GM12891 (cell line): ENCODE results near the gene IAH1.

Experiments used
- DNase-seq: peaks from one replicate; pipeline ENCODE4 v3.0.0; 2011; ENCODE audit warnings: low spot score; ENCODE audit not compliant: insufficient read length
- FAIRE-seq: peaks from 2 replicates; lab custom pipeline; 2011; peaks lifted over from hg19 to GRCh38; lab: Jason Lieb, UNC
- PAX5 ChIP-seq: IDR thresholded peaks from 2 replicates; pipeline ENCODE4 v1.6.1; 2011; ENCODE audit warnings: low read length, moderate library complexity, mild to moderate bottlenecking; ENCODE audit not compliant: insufficient read depth, severe bottlenecking
- POLR2A ChIP-seq: IDR thresholded peaks from 2 replicates; pipeline ENCODE4 v1.6.1; 2011; ENCODE audit warnings: low read depth, low read length, control low read depth
- POLR2AphosphoS5 ChIP-seq: IDR thresholded peaks from 2 replicates; pipeline ENCODE4 v1.6.1; 2011; ENCODE audit warnings: low read depth, low read length, control low read depth
- POU2F2 ChIP-seq: IDR thresholded peaks from 2 replicates; pipeline ENCODE4 v1.6.1; 2011; ENCODE audit warnings: low read depth, mild to moderate bottlenecking, control low read depth, low read length, moderate library complexity
- SPI1 ChIP-seq: IDR thresholded peaks from 2 replicates; pipeline ENCODE4 v1.6.1; 2011; ENCODE audit warnings: low read depth, low read length, control low read depth
- TAF1 ChIP-seq: IDR thresholded peaks from 2 replicates; pipeline ENCODE4 v1.6.1; 2011; ENCODE audit warnings: low read depth, low read length, control low read depth

Gene IAH1

DNA sequence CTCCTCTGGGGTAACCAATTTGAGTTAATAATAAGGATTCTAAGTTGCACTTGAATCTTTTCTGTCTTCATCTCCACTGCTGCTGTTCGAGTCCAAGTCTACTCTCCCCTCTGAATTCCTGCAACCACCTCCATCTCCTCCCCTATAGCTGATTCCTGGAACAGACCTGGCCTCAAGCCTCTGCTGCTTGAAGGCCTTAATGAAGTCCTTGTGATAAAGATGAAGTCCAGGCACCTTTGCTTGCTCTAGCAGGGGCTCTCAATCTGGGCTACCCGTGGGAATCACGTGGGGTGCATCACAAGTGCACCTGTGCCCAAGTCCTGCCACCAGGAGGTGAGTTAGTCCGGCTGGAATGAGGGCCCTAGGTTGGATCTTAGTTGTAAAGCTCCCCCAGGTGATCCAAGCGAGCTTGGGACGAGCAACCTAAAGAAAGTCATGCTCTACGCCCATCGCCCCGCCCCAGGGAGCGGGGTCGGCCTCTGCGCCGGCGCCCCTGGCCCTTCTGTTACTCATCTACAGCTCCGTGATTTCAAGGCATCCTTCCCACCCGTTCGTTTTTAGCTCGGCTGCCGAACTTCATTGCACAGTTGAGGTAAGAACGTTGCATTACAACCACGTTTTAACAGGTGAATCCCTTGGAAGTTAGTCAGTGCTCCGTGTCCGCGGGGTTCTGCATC lies 905 bp upstream of the IAH1 start:
- no peak for TF ChIP-seq PAX5
- TF ChIP-seq POLR2AphosphoS5, result 0 out of 2 replicates have a peak, but pooled peaks have one; percentile 38
- TF ChIP-seq POU2F2, result no peak
- no peak for TF ChIP-seq TAF1
- no peak for TF ChIP-seq SPI1
- no peak for TF ChIP-seq POLR2A
- peak; percentile 51 for FAIRE-seq
- DNase-seq, result no peak

DNA sequence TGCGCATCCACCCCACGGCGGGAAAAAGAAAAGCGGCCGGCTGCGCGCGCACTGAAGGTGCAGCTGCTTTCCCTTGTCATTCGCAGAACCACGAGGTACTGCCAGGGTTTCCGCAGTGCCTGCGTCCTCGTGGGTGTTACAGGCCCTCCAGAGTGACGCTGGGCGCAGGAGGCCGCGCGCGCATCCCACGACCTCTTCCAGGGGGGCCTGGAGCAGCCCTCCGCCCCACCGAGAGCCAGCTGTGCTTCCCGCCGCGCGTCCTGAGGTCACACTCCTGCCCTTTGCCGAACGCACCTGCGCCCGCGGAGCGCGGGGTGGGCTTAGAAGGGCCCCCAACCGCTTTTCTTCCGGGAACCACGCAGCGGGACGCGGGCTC lies 378 bp upstream of the IAH1 start:
- DNase-seq, result peak; percentile 52
- TF ChIP-seq POLR2AphosphoS5 (no peak), TAF1 (no peak), PAX5 (no peak), SPI1 (no peak), POU2F2 (no peak), POLR2A (no peak)
- FAIRE-seq, result peak; percentile 68

DNA sequence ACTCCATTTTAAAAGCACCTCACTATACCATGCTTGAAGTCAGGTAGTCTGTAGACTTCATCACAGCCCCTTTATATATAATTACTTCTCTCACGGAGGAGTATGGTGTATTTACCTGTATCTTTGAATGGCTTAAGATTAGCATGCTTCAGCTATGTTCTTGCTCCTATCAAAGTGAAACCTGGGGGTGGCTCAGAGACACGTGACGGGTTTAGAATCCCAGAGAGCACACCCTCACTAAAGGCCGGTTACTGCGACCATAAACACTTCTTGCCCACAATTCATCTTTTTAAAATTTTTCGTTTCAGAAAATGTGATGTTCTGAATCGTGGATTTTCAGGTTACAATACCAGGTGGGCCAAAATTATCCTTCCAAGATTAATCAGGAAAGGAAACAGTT lies 3.6 kb downstream of the IAH1 start:
- no peak for FAIRE-seq
- no peak for DNase-seq
- no peak for TF ChIP-seq PAX5
- no peak for TF ChIP-seq SPI1
- no peak for TF ChIP-seq POU2F2
- TF ChIP-seq POLR2A, result no peak
- TF ChIP-seq TAF1, result no peak

DNA sequence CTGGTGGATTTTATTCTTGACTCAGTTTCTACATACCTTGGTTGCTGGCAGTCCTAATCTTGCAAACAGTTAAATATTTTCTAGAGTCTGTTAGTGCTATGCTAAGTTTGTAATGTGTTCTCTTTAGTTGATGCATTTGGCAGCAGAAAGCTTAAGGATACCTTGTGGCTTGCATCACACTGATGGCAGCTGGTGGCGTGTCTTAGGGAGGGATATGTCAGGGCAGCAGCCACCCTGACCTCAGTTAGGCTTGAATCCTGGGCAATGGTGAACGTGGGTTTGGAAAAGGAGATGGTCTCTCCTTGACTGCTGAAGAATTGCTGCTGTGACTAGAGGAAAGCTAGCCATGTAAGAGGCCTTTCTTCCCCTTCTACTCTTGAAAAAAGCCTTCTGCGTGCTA lies 4.2 kb downstream of the IAH1 start:
- no peak for FAIRE-seq

DNA sequence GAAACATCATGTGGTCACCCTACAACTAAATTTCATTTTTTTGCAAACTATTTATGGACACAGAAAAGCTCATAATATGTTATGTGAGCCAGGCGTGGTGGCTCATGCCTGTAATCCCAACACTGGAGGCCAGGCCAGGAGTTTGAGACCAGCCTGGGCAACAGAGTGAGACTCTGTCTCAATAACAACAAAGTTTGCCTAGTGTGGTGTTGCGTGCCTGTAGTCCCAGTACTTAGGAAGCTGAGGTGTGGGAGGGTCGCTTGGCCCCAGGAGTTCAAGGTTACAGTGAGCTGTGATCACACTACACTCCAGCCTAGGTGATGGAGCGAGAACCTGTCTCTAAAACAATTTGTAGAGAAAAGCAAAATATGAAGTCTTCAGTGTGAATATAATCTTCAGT lies 5.8 kb downstream of the IAH1 start:
- no peak for DNase-seq
- TF ChIP-seq POLR2A (no peak), PAX5 (no peak), POLR2AphosphoS5 (no peak), TAF1 (no peak), SPI1 (no peak), POU2F2 (no peak)
- no peak for FAIRE-seq

More for the DNA sequence above, 4.2 kb downstream of the IAH1 start:
- no peak for DNase-seq
- no peak for TF ChIP-seq PAX5
- TF ChIP-seq TAF1, result no peak
- no peak for TF ChIP-seq SPI1
- no peak for TF ChIP-seq POLR2AphosphoS5
- no peak for TF ChIP-seq POLR2A
- TF ChIP-seq POU2F2, result no peak

DNA sequence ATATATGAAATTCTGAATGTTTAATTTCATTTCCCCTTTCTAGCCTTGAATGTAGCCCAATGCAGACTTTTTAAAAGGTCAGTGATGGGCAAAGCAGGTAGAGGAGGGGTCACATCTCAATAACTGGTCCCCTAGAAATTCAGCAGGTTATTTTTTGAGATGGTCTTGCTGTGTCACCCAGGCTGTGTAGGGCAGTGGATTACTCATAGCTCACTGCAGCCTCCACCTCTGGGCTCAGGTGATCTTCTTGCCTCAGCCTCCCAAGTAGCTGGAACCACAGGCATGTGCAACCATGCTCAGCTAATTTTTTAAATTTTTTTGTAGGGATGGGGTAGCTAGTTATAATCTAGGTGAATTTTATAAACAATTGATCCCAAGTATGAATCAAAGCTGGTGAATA lies 8.8 kb downstream of the IAH1 start:
- no peak for DNase-seq
- TF ChIP-seq POU2F2 (no peak), POLR2A (no peak), POLR2AphosphoS5 (no peak), PAX5 (no peak)
- no peak for FAIRE-seq

DNA sequence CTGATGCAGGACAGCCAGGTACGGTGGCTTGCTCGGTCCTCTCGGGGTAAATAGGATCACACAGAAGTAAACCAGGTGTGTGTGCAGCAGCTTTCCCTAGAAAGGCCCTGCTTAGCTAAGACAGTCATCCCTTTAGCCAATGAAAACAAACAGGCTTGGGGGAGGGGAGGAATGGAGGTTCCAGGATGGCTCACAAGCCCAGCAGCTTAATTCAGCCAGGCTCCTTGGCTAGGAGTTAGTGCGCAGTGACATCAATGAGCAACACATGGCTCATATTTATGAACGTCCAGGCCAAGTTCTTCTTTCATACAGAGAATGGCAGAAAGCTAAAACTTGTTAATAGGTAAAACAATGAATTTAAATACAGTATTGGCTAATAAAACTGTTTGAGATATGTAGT lies 10.2 kb downstream of the IAH1 start:
- FAIRE-seq, result no peak
- TF ChIP-seq TAF1 (no peak), SPI1 (no peak), POLR2AphosphoS5 (no peak), POU2F2 (no peak), PAX5 (no peak), POLR2A (no peak)
- DNase-seq, result no peak

DNA sequence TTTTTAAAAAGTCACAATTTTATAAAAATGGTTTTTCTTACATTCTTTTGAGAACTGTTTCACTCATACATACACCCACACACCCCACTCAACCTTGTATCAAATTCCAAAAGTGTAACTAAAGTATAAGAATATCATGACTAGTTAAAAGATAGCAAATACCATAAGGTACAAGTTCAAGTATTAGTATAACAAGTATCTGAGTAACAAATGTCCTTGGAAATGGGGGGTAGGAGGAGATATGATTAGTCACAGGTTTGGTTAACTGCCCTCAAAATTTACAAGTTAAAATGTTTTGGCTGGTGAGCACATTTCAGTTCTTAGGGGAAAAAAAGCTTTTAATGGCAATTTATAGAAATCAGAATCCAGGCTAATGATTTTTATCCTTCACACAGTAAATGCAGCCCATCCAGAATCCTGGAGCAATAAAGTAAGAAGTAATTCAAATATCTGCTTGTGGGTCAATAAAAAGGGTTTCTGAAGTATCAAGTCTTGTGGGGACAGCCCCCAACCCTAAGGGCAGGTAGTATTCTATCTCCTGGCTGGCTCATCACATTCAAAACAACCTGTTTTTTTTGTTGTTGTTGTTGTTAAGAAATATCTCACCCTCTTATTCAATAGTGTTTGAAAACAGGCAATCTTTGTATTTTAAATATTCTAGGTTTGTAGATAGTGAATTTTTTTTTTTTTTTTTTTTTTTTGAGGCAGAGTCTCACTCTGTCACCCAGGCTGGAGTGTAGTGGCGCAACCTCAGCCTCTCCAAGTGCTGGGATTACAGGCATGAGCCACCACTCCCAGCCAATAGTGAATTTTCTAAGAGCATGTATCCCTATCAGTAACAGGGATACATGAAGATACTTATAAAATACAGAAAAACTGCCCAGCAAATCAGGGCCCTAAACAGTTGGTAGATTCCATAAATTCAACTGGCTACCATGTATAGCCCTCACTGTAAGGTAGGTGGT lies 14.5 kb downstream of the IAH1 start:
- no peak for FAIRE-seq
- DNase-seq, result no peak
- TF ChIP-seq TAF1, result no peak
- no peak for TF ChIP-seq PAX5
- TF ChIP-seq SPI1, result no peak
- TF ChIP-seq POLR2A, result no peak
- TF ChIP-seq POLR2AphosphoS5, result no peak
- no peak for TF ChIP-seq POU2F2

DNA sequence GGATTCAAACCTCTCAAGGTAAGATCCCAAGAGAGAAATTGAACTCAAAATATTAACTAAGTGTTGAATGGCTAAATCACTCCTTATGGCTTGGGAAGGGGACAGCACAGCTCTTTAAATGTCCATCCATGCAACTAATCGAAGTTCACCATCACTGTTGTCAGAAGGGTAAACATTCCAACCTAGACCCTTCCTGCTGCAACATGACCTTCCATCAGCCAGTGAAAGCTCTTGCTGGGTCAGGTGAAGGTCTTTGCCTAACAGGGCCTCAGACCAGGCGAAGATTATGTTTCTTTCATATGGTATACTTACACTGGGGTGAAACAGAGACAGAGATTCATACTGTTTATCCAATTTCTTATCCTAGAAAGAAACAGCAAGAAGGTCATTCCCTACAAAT lies 16.4 kb downstream of the IAH1 start:
- TF ChIP-seq TAF1, result no peak
- no peak for TF ChIP-seq POU2F2
- TF ChIP-seq SPI1, result no peak
- TF ChIP-seq POLR2A, result no peak
- no peak for TF ChIP-seq PAX5
- no peak for TF ChIP-seq POLR2AphosphoS5

DNA sequence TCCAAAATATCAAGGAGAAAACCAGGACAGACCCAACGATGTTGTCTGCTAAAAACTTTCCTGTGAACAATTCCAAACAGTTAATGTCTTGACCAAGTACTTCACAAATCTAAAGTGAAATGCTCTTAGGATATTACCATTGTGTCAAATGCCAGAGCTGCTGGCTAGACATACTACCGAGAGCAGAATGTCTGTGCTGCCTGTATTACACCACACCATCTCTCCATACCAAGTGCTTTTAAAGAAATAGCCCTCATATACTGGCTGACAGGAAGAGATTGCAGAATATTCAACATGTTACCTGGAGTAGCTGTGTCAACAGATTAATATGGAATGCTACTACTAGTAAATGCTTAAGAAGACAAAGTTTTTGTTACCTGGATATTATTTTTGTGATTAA lies 18.6 kb downstream of the IAH1 start:
- DNase-seq, result no peak
- no peak for FAIRE-seq
- TF ChIP-seq TAF1 (no peak), POU2F2 (no peak)

More for the DNA sequence above, 16.4 kb downstream of the IAH1 start:
- FAIRE-seq, result no peak
- DNase-seq, result no peak

DNA sequence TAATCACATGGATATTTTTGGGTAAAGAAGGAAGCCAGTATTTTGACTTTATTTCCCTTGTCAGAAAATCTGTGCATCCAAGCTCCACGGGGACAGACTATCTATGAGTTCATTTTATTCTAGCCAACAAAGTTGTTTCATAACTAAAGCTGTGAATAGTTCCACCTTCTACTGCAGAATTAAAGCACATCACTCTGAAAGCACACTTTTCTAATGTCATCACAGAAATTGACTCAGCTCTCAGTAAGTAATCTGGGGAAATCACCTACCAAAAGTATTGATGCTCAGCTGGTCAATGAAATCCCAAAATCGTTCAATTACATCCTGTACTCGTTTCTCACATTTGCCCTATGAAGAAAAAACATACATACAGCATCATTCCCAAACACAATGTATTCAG lies 19.1 kb downstream of the IAH1 start:
- DNase-seq (no peak), FAIRE-seq (no peak)
- TF ChIP-seq POU2F2, result no peak
- TF ChIP-seq PAX5, result no peak
- TF ChIP-seq POLR2AphosphoS5, result no peak
- TF ChIP-seq SPI1, result no peak
- no peak for TF ChIP-seq POLR2A
- TF ChIP-seq TAF1, result no peak
